GM10248 (cell line): ENCODE measurements around the gene RAB36.

Experiments used
- CTCF ChIA-PET: fragments of 300-600 bp; sonication (Branson Sonifier 250); formaldehyde crosslinking; extraction: SDS; loops from one replicate; lab custom pipeline; 2021; ENCODE audit warnings: antibody characterized with exemption; lab: Yijun Ruan, JAX
- POLR2A ChIA-PET: fragments of 350-650 bp; sonication (Branson Sonifier 250); formaldehyde crosslinking; extraction: SDS; loops from one replicate; lab custom pipeline; 2020; ENCODE audit warnings: antibody characterized with exemption; lab: Yijun Ruan, JAX
- DNase-seq: peaks from one replicate; pipeline ENCODE4 v3.0.0; 2012; ENCODE audit errors: extremely low spot score
- CTCF ChIP-seq: IDR thresholded peaks from 2 replicates; pipeline ENCODE4 v1.5.1; 2012; ENCODE audit warnings: mild to moderate bottlenecking, low read depth; ENCODE audit errors: extremely low read depth, missing control alignments, control extremely low read depth

Gene RAB36

GRCh38 chr22:23154461-23154860 is 9.2 kb downstream of the RAB36 start:
- CTCF ChIA-PET = interaction anchor here (0.7 to 1.2 kb wide), 2 partner anchors 10 to 24 kb away, joined by 3 to 5 read pairs; no protein-coding TSS in a partner anchor

GRCh38 chr22:23155143-23155542 is 9.9 kb downstream of the RAB36 start:
- TF ChIP-seq CTCF = no peak
- CTCF ChIA-PET = interaction anchor here (0.8 to 1.2 kb wide), 2 partner anchors 23 to 231 kb away, joined by 3 to 5 read pairs; no protein-coding TSS in a partner anchor
- no peak for DNase-seq
- POLR2A ChIA-PET = no interaction called here

More at GRCh38 chr22:23154461-23154860, 9.2 kb downstream of the RAB36 start:
- POLR2A ChIA-PET = no interaction called here
- no peak for DNase-seq
- TF ChIP-seq CTCF = no peak

- ChIA-PET POLR2A (no interaction called here), CTCF (interaction anchor here (0.7 to 1.3 kb wide), 4 partner anchors 9 to 230 kb away, joined by 3 read pairs; no protein-coding TSS in a partner anchor)
- no peak for DNase-seq
- TF ChIP-seq CTCF = no peak
Measured at GRCh38 chr22:23155831-23156230, 10.6 kb downstream of the RAB36 start.

- no peak for TF ChIP-seq CTCF
- ChIA-PET CTCF (interaction anchor here (0.7 to 1.3 kb wide), 3 partner anchors 8 to 125 kb away, joined by 3 read pairs; no protein-coding TSS in a partner anchor), POLR2A (no interaction called here)
- no peak for DNase-seq
Measured at GRCh38 chr22:23156286-23156685, 11.0 kb downstream of the RAB36 start.

GRCh38 chr22:23157560-23158515 is 12.6 kb downstream of the RAB36 start:
- CTCF ChIA-PET = interaction anchor here (1.1 to 1.5 kb wide), 3 partner anchors 9 to 16 kb away, joined by 3 to 5 read pairs (median 4); partner anchors contain the start of gene RAB36
- no peak for DNase-seq
- POLR2A ChIA-PET = no interaction called here
- TF ChIP-seq CTCF = no peak

- POLR2A ChIA-PET = no interaction called here
- CTCF ChIA-PET = interaction anchor here (1.5 kb wide), 2 partner anchors 14 to 16 kb away, joined by 3 to 5 read pairs; partner anchors contain the start of gene RAB36
- no peak for TF ChIP-seq CTCF
- DNase-seq = no peak
Measured at GRCh38 chr22:23158516-23159290, 13.4 kb downstream of the RAB36 start.
